Measurements from ENCODE around the gene ASCC1. TPM values are rescaled to one million over a fixed set of nuclear protein-coding genes. Genes with fewer than 3 reads are reported as not detected.
"Not testable (repeated sequence)": the region's sequence is repeated elsewhere in the genome, so short reads cannot be mapped to it uniquely, and the experiment has no call there.

ASCC1 gene
- total RNA-seq, 1 donor from 2014 or later = 26.2 TPM

DNA sequence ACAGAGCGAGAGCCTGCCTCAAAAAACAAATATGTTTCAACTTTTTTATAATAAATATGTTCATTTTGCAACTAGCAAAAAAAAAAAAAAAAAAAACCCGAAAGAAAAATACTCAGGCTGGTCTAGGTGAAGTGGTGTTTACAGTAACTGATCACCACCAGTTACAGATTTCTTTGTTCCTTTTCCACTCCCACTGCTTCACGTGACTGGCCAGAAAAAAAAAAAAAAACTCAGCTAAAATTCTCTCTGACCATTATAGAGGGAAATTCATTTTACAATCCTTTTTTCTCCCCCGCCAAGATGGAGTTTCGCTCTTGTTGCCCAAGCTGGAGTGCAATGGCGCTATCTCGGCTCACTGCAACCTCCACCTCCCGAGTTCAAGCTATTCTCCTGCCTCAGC, 4.6 kb upstream of the ASCC1 start:
- no peak for DNase-seq (ENCODE audit: low read depth in 2 of 2)

DNA sequence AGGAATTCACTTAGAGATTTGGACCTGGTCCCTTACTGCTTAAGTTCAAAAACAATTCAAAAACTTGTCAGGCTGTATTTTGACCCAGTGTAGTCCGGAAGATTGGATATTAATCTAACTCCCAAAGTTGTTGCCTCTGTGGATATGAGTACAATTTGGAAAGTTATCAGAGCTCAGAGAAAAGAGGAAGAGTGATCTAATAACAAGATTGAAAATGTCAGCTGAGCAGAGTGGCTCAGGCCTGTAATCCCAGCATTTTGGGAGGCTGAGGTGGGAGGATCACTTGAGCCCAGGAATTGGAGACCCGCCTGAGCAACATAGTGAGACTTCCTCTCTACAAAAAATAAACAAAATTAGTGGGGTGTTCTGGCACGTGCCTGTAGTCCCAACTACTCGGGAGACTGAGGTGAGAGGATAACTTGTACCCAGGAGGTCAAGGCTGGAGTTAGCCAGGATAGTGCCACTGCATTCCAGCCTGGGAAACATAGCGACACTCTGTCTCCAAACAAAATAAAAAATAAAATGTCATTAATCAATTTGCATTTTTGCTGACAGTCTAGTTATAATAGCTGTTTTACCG, 3.2 kb upstream of the ASCC1 start:
- DNase-seq (ENCODE audit: low read depth in 2 of 2) = no peak

DNA sequence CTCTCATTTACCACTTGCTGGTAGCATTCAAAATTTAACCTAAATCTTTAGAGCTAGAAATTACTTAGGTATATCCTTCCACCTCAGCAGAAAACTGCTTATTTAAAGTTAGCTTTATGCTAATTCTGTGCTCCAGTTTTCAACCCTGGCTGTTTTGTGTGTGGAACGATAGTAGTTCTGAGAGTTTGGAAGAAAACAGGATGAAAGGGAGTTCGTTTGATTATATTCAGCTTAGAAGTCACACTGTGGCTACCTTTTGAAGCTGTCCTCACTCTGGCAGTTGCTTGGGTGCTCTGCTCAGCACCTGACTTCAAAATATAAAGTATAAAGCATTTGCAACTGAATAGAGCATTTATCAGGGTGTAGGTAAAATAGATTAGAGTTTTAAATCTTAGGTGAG, 2.6 kb upstream of the ASCC1 start:
- DNase-seq (ENCODE audit: low read depth in 2 of 2) = no peak

DNA sequence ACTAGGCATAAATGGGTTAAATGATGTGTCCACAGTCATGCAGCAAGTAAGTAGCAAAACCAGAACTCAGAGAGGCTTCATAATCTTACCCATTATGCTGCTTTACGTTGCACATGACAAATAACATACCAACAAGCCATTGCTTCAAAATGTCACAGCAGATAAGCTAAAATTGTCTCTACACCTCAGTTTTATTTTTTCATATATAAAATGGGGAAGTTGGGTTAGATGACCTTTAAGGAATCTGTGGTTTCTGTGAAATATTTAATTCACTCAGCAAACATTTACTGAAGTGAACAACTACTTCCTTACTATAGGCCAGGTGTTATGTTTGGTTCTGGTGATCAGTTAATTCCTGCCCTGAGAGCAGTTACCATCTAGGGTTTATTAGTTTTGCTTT, 2.2 kb upstream of the ASCC1 start:
- no peak for DNase-seq (ENCODE audit: low read depth in 2 of 2)

DNA sequence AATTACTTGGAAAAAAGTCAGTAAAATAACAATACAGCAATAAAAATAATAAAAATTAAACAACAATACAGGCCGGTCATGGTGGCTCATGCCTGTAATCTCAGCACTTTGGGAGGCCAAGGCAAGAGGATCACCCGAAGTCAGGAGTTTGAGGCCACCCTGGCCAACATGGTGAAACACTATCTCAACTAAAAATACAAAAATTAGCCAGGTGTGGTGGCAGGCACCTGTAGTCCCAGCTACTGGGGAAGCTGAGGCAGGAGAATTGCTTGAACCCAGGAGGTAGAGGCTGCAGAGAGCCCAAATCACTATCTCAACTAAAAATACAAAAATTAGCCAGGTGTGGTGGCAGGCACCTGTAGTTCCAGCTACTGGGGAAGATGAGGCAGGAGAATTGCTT, 4.2 kb downstream of the ASCC1 start:
- DNase-seq (ENCODE audit: low read depth in 2 of 2) = not testable (repeated sequence)

DNA sequence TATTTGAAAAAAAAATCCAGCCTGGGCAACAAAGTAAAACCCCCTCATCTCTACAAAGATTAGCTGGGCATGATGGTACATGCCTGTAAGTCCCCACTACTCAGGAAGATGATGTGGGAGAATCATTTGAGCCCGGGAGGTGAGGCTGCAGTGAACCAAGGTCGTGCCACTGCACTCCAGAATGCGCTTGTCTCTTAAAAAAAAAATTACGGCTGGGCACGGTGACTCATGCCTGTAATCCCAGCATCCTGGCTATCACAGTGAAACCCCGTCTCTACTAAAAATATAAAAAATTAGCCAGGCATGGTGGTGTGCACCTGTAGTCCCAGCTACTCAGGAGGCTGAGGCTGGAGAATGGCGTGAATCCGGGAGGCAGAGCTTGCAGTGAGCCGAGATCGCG, 4.7 kb downstream of the ASCC1 start:
- not testable (repeated sequence) for DNase-seq (ENCODE audit: low read depth in 2 of 2)

DNA sequence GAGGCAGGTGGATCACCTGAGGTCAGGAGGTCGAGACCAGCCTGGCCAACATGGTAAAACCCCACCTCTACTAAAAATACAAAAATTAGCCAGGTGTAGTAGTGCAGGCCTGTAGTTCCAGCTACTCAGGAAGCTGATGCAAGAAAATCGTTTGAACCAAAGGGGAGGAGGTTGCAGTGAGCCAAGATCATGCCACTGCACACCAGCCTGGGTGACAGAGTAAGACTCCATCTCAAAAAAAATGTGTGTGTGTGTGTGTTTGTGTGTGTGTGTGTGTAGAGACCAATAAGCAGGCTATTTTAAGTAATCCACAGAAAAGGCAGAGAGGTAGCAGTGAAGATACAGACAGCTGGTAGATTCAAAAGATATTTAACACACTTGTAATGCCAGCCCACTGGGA, 7.5 kb downstream of the ASCC1 start:
- DNase-seq (ENCODE audit: low read depth in 2 of 2) = not testable (repeated sequence)

DNA sequence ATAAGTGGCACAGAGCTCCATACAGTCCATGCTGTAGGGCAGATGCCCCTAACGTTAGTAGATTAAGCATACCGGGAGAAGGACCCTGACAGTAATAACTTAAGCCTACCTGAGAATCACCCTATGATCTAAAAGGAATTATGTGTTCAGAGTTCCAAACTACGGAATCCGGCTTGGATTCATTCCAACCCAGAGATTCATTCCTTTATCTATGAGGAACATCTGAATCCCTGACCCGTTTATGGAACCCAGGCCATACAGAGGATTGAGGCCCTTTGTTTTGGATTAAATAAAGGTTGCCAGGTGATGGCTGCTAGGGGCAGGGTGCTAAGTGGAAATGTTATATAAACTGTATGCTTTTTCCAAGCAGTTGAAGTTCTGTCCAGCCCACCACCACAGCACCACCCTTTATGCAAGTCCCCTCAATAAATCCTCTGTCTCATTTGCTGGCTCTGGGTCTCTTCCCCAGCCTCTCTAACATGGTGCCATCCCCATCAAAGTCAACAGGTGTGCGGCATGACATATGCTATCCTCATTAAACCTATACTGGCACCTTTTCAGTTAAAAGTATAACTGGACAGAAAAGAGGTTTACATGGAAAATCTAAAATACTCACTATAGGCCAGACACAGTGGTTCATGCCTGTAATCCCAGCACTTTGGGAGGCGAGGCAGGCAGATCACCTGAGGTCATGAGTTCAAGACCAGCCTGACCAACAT, 9.4 kb downstream of the ASCC1 start:
- DNase-seq (ENCODE audit: low read depth in 2 of 2) = no peak

DNA sequence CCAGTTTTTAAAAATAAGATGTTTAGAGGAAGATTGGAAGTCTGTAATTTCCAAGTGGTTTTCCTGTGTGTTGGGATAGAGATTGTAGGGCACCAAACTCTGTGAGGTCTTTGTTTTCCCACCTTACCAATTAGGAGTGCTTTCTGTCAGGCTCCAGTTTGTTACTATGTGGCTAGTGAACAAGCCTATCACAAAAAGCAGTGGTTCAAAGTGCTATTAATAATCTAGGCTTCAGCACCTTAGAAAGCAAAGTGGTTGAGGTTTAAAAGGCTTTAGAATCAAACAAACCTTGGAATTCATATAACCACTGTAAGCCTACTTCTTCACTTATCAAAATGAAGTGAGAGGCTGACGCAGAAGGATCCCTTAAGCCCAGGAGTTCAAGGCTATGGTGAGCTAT, 11.4 kb downstream of the ASCC1 start:
- no peak for DNase-seq (ENCODE audit: low read depth in 2 of 2)

DNA sequence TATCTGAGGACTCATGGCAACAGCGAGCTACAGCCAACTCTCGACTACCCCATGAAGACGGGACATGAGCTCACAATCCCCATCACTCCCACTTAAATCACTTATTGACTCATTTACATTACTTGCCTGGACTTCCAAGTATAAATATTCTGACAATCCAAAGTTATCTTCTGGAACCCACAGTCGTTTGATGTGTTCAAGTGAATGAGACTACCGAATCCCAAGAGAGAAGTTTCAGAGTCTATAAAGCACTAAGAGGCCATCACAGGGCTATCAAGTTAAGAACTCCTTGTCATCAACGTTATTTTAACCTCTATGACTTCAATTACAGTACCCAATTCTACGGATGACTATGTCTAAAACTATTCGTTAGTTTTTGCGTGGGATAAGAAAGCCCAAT, 11.8 kb downstream of the ASCC1 start:
- no peak for DNase-seq (ENCODE audit: low read depth in 2 of 2)

DNA sequence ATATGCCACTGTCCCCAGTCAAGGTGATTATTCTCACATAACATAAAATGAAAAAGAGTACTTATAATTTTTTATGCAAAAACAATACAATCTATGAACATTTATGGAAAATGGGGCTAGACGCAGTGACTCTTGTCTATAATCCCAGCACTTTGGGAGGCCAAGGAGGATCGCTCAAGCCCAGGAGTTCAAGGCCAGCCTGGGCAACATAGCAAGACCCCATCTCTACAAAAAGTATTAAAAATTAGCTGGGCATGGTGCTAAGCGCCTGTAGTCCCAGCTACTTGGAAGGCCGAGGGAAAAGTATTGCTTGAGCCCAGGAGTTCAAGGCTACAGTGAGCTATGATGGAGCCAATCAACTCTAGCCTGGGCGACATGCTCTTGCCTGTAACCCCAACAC, 14.8 kb downstream of the ASCC1 start:
- DNase-seq (ENCODE audit: low read depth in 2 of 2) = no peak

DNA sequence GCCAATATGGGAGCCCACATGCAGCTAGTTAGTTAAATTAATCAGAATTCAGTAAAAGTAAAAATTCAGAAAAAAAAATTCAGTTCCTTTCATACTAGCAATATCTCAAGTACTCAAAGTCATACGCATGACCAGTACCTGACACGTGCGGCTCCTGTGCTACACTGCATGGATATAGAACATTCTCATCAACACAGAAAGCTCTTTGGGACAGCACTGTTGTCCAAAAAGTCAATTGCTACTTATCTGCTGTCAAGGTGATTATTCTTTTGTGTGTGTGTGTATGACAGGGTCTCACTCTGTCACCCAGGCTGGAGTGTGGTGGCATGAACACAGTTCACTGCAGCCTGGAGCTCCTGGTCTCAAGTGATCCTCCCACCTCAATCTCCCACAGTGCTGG, 15.2 kb downstream of the ASCC1 start:
- DNase-seq (ENCODE audit: low read depth in 2 of 2) = no peak

DNA sequence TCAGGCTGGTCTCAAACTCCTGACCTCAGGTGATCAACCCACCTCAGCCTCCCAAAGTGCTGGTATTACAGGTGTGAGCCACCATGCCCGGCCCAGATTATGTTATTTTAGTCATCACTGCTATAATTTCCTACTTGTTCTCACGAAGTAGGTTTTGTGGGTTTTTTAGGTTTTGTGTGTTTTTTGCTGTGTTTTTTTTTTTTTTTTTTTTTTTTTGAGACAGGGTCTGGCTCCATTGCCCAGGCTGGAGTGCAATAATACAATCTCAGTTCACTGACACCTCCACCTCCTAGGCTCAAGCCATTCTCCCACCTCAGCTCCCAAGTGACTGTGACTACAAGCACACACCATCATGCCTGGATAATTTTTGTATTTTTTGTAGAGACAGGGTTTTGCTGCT, 21.1 kb downstream of the ASCC1 start:
- no peak for DNase-seq (ENCODE audit: low read depth in 2 of 2)

DNA sequence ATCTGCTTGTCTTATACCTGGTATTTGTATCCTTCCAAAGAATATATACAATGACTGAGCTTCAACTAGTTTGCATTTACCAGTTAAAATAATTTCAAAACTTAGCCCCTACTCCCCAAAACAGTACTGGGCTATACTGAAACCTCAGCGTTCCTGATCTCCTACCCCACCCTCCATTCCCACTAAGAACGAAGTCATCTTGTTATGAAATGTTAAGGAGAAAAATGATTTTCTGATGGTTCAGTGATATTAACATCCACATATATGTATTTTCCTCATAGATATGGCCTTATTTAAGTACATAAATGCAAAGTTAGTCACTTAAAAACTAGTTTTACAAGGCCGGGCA, 29.1 kb downstream of the ASCC1 start:
- no peak for DNase-seq (ENCODE audit: low read depth in 2 of 2)

DNA sequence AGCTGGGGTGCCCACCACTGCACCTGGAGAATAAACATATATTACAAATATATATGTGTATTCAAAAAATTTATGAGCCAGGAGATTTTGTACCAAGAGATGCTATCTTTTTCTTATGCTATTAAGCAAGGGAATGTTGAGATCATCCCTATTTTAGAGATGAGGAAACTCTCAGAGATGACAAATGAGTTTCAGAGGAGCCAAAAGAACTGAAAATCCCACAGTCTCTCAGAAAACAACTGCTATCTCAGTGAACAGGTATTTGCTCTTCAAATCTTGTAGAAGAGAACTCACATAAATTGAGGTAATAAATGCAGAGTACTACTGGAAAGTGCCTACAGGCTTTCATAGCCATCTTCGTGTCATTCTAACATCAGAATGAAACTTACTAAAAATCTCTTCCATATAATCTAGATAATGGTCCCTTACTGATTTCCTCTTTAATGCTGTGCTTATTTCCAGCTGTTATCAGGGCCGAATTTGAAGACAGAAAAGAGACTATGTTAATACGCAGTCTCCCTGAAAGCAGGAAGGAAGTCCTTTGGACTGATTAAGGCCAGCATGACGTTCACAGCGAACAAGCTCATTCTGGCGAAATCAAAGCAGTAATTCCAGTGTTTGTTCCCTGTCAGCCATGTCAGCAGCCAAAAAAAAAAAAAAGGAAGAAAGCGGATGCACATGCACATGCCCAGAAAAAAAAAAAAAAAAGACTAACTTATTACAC, 29.7 kb downstream of the ASCC1 start:
- peak; percentile 68 to 71 for DNase-seq (ENCODE audit: low read depth in 2 of 2)

DNA sequence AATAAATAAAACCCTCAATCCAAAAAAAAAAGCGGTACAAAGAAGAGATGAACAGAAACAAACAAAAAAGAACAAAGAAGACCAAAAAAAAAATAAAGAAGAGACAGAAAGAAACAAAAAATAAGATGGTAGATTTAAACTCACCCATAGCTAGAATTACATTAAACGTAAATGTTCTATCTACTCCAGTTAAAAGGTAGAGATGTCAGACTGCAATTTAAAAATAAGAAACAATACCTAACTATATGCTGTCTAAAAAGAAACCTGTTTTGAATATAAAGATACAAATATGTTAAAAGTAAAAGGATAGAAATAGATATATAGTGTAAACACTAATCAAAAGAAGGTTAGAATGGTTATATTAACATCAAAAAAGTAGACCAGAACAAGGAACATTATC, 31.9 kb downstream of the ASCC1 start:
- no peak for DNase-seq (ENCODE audit: low read depth in 2 of 2)

DNA sequence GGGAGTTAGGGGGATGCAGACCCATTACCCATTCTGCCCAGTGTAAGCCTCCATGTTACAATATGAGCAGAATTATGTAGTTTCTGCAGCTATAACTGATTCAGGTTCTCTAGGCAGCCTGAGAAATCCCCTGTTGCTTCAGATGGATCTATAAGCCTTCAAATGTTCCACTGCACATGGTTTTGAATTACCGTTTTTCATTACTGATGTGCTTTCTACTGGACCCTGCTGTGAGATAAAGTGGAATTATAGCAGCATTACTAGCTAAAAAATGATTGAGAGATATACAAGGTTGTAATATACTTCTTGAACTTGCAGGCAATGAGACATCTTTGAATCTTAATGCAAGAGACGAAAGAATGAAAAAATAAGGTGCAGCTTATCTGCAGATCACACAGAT, 38.6 kb downstream of the ASCC1 start:
- no peak for DNase-seq (ENCODE audit: low read depth in 2 of 2)

DNA sequence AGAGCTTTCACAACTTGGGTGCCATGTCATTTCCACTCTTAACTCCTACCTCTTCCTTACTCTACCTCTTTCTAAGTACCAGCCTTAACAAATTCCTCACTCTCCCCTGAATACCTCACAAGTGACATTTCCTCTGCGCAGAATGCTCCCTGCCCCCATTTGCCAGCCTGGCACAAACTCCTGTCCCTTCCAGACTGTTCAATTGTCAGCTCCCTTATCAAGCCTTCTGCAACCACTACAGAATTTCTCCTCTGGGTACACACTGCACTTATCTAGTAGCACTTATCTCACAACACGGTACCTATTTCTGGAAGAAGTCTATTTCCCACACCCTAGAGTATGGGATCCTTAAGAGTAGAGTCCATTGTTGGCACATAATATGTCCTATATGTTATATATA, 39.4 kb downstream of the ASCC1 start:
- DNase-seq (ENCODE audit: low read depth in 2 of 2) = no peak

DNA sequence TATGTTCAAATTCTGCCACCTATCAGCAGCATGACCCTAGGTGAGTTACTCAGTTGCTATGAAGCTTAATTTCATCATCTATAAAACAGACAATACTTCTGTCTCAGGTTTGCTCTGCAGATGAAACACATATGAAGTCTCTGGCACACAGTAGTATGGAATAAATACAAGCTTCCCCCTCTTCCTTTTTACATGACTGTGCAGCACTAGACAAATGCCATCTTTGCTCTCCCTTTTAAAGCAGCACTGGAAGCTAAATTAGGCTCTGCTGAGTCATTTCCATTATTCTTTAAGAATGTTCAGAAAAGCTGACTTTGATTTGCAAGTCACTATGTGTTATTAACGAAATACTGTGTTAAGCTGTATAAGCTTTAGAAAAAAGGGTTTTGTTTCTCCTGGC, 40.9 kb downstream of the ASCC1 start:
- peak in 1 of 2 donors; percentile 53 for DNase-seq (ENCODE audit: low read depth in 2 of 2)

DNA sequence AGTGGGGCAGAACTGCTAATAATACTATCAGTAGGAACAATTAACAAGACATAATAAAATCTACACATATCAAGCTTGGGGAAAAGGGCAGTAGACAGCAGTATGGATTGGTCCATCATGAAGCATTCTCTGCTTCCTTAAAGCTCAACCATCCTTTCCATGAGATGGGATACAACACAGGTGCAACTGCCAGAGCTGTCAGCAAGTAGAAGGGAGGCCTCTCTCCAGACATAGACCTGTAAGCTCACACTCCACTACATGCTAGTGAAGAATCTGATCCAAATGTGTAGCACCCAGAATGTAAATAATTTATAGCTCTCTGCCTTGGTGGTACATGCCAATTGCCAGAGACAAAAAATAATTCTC, 41.8 kb downstream of the ASCC1 start:
- DNase-seq (ENCODE audit: low read depth in 2 of 2) = no peak

DNA sequence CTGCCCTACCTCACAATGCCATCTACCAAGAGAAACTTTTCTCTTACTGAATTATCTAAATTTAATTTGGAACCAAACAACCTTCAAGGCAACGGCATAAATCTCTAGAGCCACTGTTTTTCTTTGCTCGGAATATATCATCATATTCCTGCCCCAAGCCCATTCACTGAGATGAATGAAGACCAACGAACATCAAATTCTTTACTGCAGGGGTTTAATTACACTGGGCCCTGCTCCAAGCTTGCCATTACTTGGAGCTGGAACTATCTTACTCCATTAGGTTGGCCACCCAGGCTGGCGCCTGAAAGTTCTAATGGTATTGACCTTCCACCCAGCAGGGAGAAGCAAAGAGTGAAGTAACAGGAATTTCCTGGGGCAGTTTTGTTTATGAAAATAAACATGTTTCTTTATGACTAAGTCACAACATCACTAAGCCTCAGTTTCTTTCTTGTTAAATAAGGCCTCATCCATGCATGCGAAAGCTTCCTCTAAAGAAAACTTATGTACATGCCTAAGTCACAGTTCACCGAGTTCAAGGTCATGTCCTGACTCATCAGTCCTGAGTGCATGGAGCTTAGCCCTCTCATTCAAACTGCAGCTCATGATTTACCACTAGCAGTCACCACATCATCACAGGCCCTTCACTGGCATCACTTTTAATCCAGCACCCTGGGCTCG, 42.3 kb downstream of the ASCC1 start:
- no peak for DNase-seq (ENCODE audit: low read depth in 2 of 2)

DNA sequence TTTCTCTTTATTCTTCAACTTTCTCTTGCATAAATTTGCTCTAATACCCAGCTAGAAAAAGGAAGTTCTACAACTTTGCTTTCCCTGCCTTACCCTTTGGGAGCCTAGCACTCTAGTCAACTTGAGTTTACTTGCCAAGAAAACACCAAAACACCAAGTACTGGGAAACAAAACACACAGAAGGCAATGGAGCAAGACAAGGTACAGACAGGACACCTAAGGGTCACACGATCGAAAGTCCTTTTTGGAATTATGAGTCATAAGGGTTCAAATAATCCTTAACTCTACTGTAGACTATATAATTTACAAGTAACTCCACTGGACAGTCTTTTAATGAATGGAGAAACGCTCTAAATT, 42.8 kb downstream of the ASCC1 start:
- DNase-seq (ENCODE audit: low read depth in 2 of 2) = no peak

DNA sequence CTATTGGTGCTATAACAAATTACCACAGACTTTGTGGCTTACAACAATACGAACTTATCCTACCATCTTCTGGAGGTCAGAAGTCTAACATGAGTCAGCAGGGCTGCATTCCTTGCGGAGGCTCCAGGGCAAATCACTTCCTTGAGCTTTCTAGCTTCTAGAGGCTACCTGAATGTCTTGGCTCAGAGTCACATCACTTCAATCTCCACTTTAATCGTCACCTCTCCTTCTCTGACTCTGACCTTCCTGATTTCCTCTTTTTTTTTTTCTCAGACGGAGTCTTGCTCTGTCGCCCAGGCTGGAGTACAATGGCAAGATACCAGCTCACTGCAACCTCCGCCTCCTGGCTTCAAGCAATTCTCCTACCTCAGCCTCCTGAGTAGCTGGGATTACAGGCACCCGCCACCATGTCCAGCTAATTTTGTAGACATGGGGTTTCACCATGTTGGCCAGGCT, 44.9 kb downstream of the ASCC1 start:
- peak in 1 of 2 donors; percentile 84 for DNase-seq (ENCODE audit: low read depth in 2 of 2)

All from dermis microvascular lymphatic vessel endothelial cell (primary cell).